HepG2 (cell line): Measurements from ENCODE around the gene WDR45B. TPM values are rescaled to one million over a fixed set of nuclear protein-coding genes. Genes with fewer than 3 reads are reported as not detected.

Source experiments
- DNMT3B ChIP-seq: conservative IDR thresholded peaks from 2 replicates; pipeline ENCODE4 v1.6.1; 2016; ENCODE audit warnings: missing biosample characterization, control low read depth
- IKZF1 ChIP-seq: fragments of 450-650 bp; IDR thresholded peaks from 2 replicates; pipeline ENCODE4 v1.7.1; 2016
- NFKBIZ ChIP-seq: IDR thresholded peaks from 2 replicates; pipeline ENCODE4 v1.6.1; 2018; ENCODE audit warnings: missing genetic modification reagents, missing compliant biosample characterization
- SAFB2 ChIP-seq: sonication (generic); formaldehyde crosslinking; IDR thresholded peaks from 2 replicates; pipeline ENCODE4 v1.5.1; 2020; ENCODE audit warnings: missing genetic modification reagents, low read depth, mild to moderate bottlenecking, borderline replicate concordance
- TERF1 ChIP-seq: sonication (generic); formaldehyde crosslinking; IDR thresholded peaks from 2 replicates; pipeline ENCODE4 v1.8.0; 2022; ENCODE audit warnings: mild to moderate bottlenecking, missing genetic modification reagents, moderate library complexity
- ZBTB1 ChIP-seq: sonication (generic); formaldehyde crosslinking; IDR thresholded peaks from 2 replicates; pipeline ENCODE4 v1.4.0; 2020; ENCODE audit warnings: missing genetic modification reagents, borderline replicate concordance
- ZBTB25 ChIP-seq: IDR thresholded peaks from 2 replicates; pipeline ENCODE4 v1.6.1; 2018; ENCODE audit warnings: missing genetic modification reagents
- ZFAT ChIP-seq: sonication (generic); formaldehyde crosslinking; conservative IDR thresholded peaks from 2 replicates; pipeline ENCODE4 v1.8.1; 2023; ENCODE audit warnings: missing genetic modification reagents, inconsistent platforms
- ZFP91 ChIP-seq: sonication (generic); formaldehyde crosslinking; IDR thresholded peaks from 2 replicates; pipeline ENCODE4 v1.9.0; 2022; ENCODE audit warnings: missing genetic modification reagents, mild to moderate bottlenecking, borderline replicate concordance
- ZGPAT ChIP-seq: IDR thresholded peaks from 2 replicates; pipeline ENCODE4 v1.6.1; 2016; ENCODE audit warnings: mild to moderate bottlenecking
- ZNF335 ChIP-seq: sonication (generic); formaldehyde crosslinking; IDR thresholded peaks from 2 replicates; pipeline ENCODE4 v1.4.0; 2020; ENCODE audit warnings: missing genetic modification reagents
- ZNF33B ChIP-seq: sonication (generic); formaldehyde crosslinking; IDR thresholded peaks from 2 replicates; pipeline ENCODE4 v1.5.1; 2020; ENCODE audit warnings: mild to moderate bottlenecking, missing genetic modification reagents
- ZNF34 ChIP-seq: sonication (generic); formaldehyde crosslinking; IDR thresholded peaks from 2 replicates; pipeline ENCODE4 v1.4.0; 2020; ENCODE audit warnings: mild to moderate bottlenecking, missing genetic modification reagents, borderline replicate concordance
- ZSCAN22 ChIP-seq: sonication (generic); formaldehyde crosslinking; IDR thresholded peaks from 2 replicates; pipeline ENCODE4 v1.4.0; 2020; ENCODE audit warnings: mild to moderate bottlenecking, missing genetic modification reagents
- polyA plus RNA-seq, 8 experiments: library from polyadenylated mRNA; depleted of rRNA in 3 of 8; stranded (reverse) in 7 of 8; unstranded in 1 of 8; fragments of >200 nt; fragmentation: Illumina TruSeq in 4 of 8; extraction: Trizol in 4 of 8; gene quantifications; 2 replicates each; pipeline versions ENCODE4 v1.2.1 to v1.2.3, GENCODE V29; 2011 to 2016; ENCODE audit warnings: low read depth in 4 of 8, missing spikeins in 1 of 8, mixed read lengths in 1 of 8; ENCODE audit not compliant: insufficient read depth in 1 of 8
- total RNA-seq, 5 experiments: library from RNA; depleted of rRNA; stranded (reverse); fragments of >200 nt; fragmentation: Illumina TruSeq; extraction: Trizol; gene quantifications; 2 replicates each; pipeline ENCODE4 v1.2.3, GENCODE V29; 2016; ENCODE audit warnings: low read depth in 1 of 5

WDR45B gene
- total and polyA plus RNA-seq, 2 of the 13 experiments (the other 11 are each of a cell fraction or from before 2014, with no cell fraction given), result 86.2 to 155 TPM

GRCh38 chr17:82647593-82648164 is 565 bp downstream of the WDR45B start (continued):
- 0 out of 2 replicates have a peak, but pooled peaks have one; percentile 12 for TF ChIP-seq ZNF335 (CRISPR knock-in tag)
- 0 out of 2 replicates have a peak, but pooled peaks have one; percentile 3 for TF ChIP-seq ZGPAT (CRISPR knock-in tag)
- TF ChIP-seq IKZF1, result no peak
- peak; percentile 21; the same call in 1 of the 2 replicates for TF ChIP-seq ZNF34 (CRISPR knock-in tag)
- TF ChIP-seq SAFB2 (CRISPR knock-in tag), result no peak
- no peak for TF ChIP-seq ZSCAN22
- TF ChIP-seq ZBTB25 (CRISPR knock-in tag), result no peak
- TF ChIP-seq ZNF33B (CRISPR knock-in tag), result no peak
- TF ChIP-seq NFKBIZ, result no peak
- TF ChIP-seq ZFP91 (CRISPR knock-in tag), result no peak; the same call in 1 of the 2 replicates
- TF ChIP-seq TERF1 (CRISPR knock-in tag), result 0 out of 2 replicates have a peak, but pooled peaks have one; percentile 45
- no peak for TF ChIP-seq ZBTB1 (CRISPR knock-in tag)
- TF ChIP-seq ZFAT, result no peak
- 0 out of 2 replicates have a peak, but pooled peaks have one; percentile 28 for TF ChIP-seq DNMT3B
